ENCODE measurements around the gene TP73. TPM values are rescaled to one million over a fixed set of nuclear protein-coding genes. Genes with fewer than 3 reads are reported as not detected.

The TP73 gene
- total and polyA plus RNA-seq, 2 donors (not counting 1 experiment from before 2014, with no cell fraction given) = 1.2 to 2.4 TPM

DNA sequence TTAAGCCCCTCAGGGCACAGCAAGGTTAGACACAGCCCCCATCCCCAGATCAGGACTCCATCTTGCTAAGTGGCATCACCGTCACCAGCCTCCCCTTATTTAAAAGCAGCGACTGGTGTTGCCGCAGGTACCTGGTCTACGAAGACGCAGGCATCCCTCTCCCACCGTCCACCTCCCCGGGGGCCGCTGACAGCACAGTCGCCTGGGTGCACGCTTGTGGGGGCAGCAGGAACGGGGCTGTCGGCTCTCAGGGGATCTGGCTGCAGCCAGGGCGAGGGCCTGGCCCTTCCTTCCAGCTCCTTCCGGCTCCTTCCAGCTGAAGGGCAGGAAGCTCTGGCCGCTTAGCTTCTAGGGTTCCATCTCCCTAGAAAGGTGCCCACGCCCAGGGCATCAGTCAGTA, 82.3 kb downstream of the TP73 start:
- H3K9me3 ChIP-seq (ENCODE audit: control extremely low read depth in 1 of 3, control insufficient read depth in 2 of 3, insufficient read depth in 1 of 3, low read length in 2 of 3) = peaks cover 0 to 3% (median 0%) of the 10 kb centered on the region in 3 donors
- H3K4me1 ChIP-seq (ENCODE audit: control insufficient read depth in 2 of 2, insufficient read depth in 2 of 2, low read length in 2 of 2) = no peaks in the 10 kb centered on the region
- Mint-ChIP-seq H3K4me3 (no peak overlapping the region), H3K4me1 (no peaks in the 10 kb centered on the region), H3K27ac (no peak overlapping the region), H3K9me3 (ENCODE audit: insufficient read depth) (no peaks in the 10 kb centered on the region), H3K27me3 (no peaks in the 10 kb centered on the region)
- TF ChIP-seq, protein P1, sequence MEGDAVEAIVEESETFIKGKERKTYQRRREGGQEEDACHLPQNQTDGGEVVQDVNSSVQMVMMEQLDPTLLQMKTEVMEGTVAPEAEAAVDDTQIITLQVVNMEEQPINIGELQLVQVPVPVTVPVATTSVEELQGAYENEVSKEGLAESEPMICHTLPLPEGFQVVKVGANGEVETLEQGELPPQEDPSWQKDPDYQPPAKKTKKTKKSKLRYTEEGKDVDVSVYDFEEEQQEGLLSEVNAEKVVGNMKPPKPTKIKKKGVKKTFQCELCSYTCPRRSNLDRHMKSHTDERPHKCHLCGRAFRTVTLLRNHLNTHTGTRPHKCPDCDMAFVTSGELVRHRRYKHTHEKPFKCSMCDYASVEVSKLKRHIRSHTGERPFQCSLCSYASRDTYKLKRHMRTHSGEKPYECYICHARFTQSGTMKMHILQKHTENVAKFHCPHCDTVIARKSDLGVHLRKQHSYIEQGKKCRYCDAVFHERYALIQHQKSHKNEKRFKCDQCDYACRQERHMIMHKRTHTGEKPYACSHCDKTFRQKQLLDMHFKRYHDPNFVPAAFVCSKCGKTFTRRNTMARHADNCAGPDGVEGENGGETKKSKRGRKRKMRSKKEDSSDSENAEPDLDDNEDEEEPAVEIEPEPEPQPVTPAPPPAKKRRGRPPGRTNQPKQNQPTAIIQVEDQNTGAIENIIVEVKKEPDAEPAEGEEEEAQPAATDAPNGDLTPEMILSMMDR (IDR thresholded peaks at IDR 0.05) = no peak
- TF ChIP-seq EZH2 (IDR thresholded peaks at IDR 0.05; ENCODE audit: borderline replicate concordance, insufficient read depth, low read depth, low read length, poor library complexity, severe bottlenecking) = no peak
- no peak overlapping the region for H3K27ac ChIP-seq (ENCODE audit: low read length in 2 of 2)
- no peak overlapping the region for H2AFZ ChIP-seq (ENCODE audit: insufficient read depth, low read depth, low read length, poor library complexity, severe bottlenecking)
- no peak for ATAC-seq (ENCODE audit: low read depth)
- H4K20me1 ChIP-seq (ENCODE audit: control insufficient read depth, insufficient read depth, low read length, poor library complexity, severe bottlenecking) = no peaks in the 10 kb centered on the region
- H3K36me3 ChIP-seq (replicated peaks in 1 of 2; ENCODE audit: control extremely low read depth in 1 of 2, control insufficient read depth in 1 of 2, extremely low read depth in 1 of 2, insufficient read depth in 2 of 2, low read length in 1 of 2) = peaks cover 1 to 14% of the 10 kb centered on the region in 2 experiments
- H3K4me2 ChIP-seq (replicated peaks; ENCODE audit: low read depth, low read length, poor library complexity, severe bottlenecking) = no peak overlapping the region
- ChIA-PET POLR2A (no interaction called here), CTCF (interaction anchor here (1.4 kb wide), 1 partner anchor 10 kb away, joined by 6 read pairs; no protein-coding TSS in a partner anchor)
- no peaks in the 10 kb centered on the region for H3K79me2 ChIP-seq (ENCODE audit: control insufficient read depth, insufficient read depth, low read length)
- DNase-seq = no peak
- 93% methylated on average over 15 of the region's 16 CpGs for WGBS (ENCODE audit: insufficient coverage)
- H3K9ac ChIP-seq (ENCODE audit: low read length) = no peak overlapping the region
- no peaks in the 10 kb centered on the region for H3K27me3 ChIP-seq (replicated peaks in 1 of 4; ENCODE audit: control extremely low read depth in 1 of 4, control insufficient read depth in 3 of 4, insufficient read depth in 4 of 4, low read length in 3 of 4)
- intact Hi-C loops (cut with micrococcal nuclease) = no loop called here
- H3K4me3 ChIP-seq (ENCODE audit: control extremely low read depth in 1 of 5, extremely low read depth in 1 of 5, insufficient read depth in 1 of 5, low read depth in 2 of 5, low read length in 4 of 5) = no peak overlapping the region

DNA sequence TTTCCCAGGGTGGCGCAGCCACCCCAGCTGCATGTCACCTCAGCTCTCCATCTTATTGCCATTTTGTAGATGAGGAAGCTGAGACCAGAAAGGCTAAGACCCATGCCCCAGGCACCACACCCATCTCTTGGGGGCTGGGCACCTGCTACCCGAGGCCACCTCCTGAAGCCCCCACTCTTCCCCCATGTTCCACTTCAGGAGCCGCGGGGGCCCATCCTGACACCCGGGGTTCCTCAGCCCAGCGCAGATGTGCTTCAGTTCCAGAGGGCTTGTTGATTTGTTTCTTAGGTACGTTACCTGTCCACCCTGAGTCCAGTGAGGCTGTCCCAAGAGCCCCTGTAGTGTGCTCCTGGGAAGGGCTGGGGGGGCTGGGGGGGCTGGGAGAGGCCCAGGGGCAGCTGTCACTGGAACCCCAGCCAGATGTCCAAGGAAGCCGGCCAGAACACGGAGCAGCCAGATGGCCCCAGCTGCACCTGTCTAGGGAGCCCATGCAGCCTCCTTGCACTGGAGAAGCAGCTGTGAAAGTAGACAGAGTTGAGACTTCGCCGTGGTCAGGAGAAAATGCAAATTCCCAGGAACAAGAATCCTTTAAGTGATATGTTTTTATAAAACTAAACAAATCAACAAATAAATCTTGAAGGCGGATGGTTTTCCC, 82.8 kb downstream of the TP73 start:
- H3K79me2 ChIP-seq (ENCODE audit: control insufficient read depth, insufficient read depth, low read length) = no peaks in the 10 kb centered on the region
- peaks cover 1 to 18% of the 10 kb centered on the region in 2 experiments for H3K36me3 ChIP-seq (replicated peaks in 1 of 2; ENCODE audit: control extremely low read depth in 1 of 2, control insufficient read depth in 1 of 2, extremely low read depth in 1 of 2, insufficient read depth in 2 of 2, low read length in 1 of 2)
- H3K4me3 Mint-ChIP-seq = no peak overlapping the region
- WGBS (ENCODE audit: insufficient coverage) = 100% methylated on average over 5 of the region's 12 CpGs
- ATAC-seq (ENCODE audit: low read depth) = no peak
- no peak overlapping the region for H3K27ac Mint-ChIP-seq
- no peak overlapping the region for H3K4me3 ChIP-seq (ENCODE audit: control extremely low read depth in 1 of 5, extremely low read depth in 1 of 5, insufficient read depth in 1 of 5, low read depth in 2 of 5, low read length in 4 of 5)
- intact Hi-C loops (cut with micrococcal nuclease) = no loop called here
- peaks cover 0 to 3% (median 0%) of the 10 kb centered on the region in 3 donors for H3K9me3 ChIP-seq (ENCODE audit: control extremely low read depth in 1 of 3, control insufficient read depth in 2 of 3, insufficient read depth in 1 of 3, low read length in 2 of 3)
- H3K27ac ChIP-seq (ENCODE audit: low read length in 2 of 2) = no peak overlapping the region
- TF ChIP-seq, protein P1 (IDR thresholded peaks at IDR 0.05) = no peak
- TF ChIP-seq EZH2 (IDR thresholded peaks at IDR 0.05; ENCODE audit: borderline replicate concordance, insufficient read depth, low read depth, low read length, poor library complexity, severe bottlenecking) = no peak
- ChIA-PET POLR2A (no interaction called here), CTCF (interaction anchor here (1.4 kb wide), 1 partner anchor 11 kb away, joined by 6 read pairs; no protein-coding TSS in a partner anchor)
- H3K9ac ChIP-seq (ENCODE audit: low read length) = no peak overlapping the region
- H4K20me1 ChIP-seq (ENCODE audit: control insufficient read depth, insufficient read depth, low read length, poor library complexity, severe bottlenecking) = no peaks in the 10 kb centered on the region
- no peaks in the 10 kb centered on the region for H3K4me1 Mint-ChIP-seq
- no peak overlapping the region for H2AFZ ChIP-seq (ENCODE audit: insufficient read depth, low read depth, low read length, poor library complexity, severe bottlenecking)
- no peaks in the 10 kb centered on the region for H3K27me3 Mint-ChIP-seq
- H3K27me3 ChIP-seq (replicated peaks in 1 of 4; ENCODE audit: control extremely low read depth in 1 of 4, control insufficient read depth in 3 of 4, insufficient read depth in 4 of 4, low read length in 3 of 4) = no peaks in the 10 kb centered on the region
- H3K4me2 ChIP-seq (replicated peaks; ENCODE audit: low read depth, low read length, poor library complexity, severe bottlenecking) = no peak overlapping the region
- no peak for DNase-seq
- H3K4me1 ChIP-seq (ENCODE audit: control insufficient read depth in 2 of 2, insufficient read depth in 2 of 2, low read length in 2 of 2) = no peaks in the 10 kb centered on the region
- no peaks in the 10 kb centered on the region for H3K9me3 Mint-ChIP-seq (ENCODE audit: insufficient read depth)

Data from B cell (primary cell).